HCT116 (cell line): ENCODE results near the gene DMD. TPM values are rescaled to one million over a fixed set of nuclear protein-coding genes. Genes with fewer than 3 reads are reported as not detected.

ENCODE experiments used
- ATAC-seq: fragments of 200-7000 bp; cut with Tn5 transposase; 2 replicates; pipeline ENCODE4 v1.9.1; 2020; ENCODE audit warnings: mild to moderate bottlenecking, moderate library complexity
- BruUV-seq: library from RNA; stranded (reverse); fragments of 400-500 nt; replicated peaks from 2 replicates; lab custom pipeline; 2021; lab: Mats Ljungman, UMichigan
- CTCF ChIA-PET: fragments of 300-600 bp; sonication (Branson Sonifier 250); formaldehyde crosslinking; loops from one replicate; lab custom pipeline; 2021; ENCODE audit warnings: antibody characterized with exemption; lab: Charles Lee
- POLR2A ChIA-PET: fragments of 300-600, 350-600 bp; sonication (Branson Sonifier 250); formaldehyde crosslinking; loops from one replicate; lab custom pipeline; 2021; ENCODE audit warnings: antibody characterized with exemption; lab: Charles Lee
- RAD21 ChIA-PET, 2 experiments: fragments of 300-600 bp; sonication (Branson Sonifier 250); formaldehyde crosslinking; loops; one replicate each; lab custom pipeline; 2023; ENCODE audit warnings: low total read pairs in 2 of 2; ENCODE audit not compliant: uncharacterized antibody in 2 of 2, unreplicated experiment in 2 of 2, low non-redundant PET in 1 of 2; lab: Charles Lee
- DNase-seq: peaks from one replicate; pipeline ENCODE4 v3.0.0-alpha.2; 2010; ENCODE audit warnings: low read depth, low spot score
- H2AFZ ChIP-seq: fragments of 200-600 bp; shearing (Covaris generic), sonication (generic); 2 replicates; pipeline ENCODE4 v1.6.1; 2017; ENCODE audit warnings: low read depth, mixed run types, mixed read lengths, antibody characterized with exemption, low read length; ENCODE audit not compliant: poor library complexity, severe bottlenecking
- H3K27ac ChIP-seq: 2 replicates; pipeline ENCODE4 v1.5.1; 2012; ENCODE audit warnings: low read depth, low read length
- H3K27me3 ChIP-seq: fragments of 200-600 bp; sonication (generic); 2 replicates; pipeline ENCODE4 v1.6.1; 2016; ENCODE audit warnings: mixed run types, low read length, mixed read lengths; ENCODE audit not compliant: insufficient read depth
- H3K36me3 ChIP-seq, 2 experiments: fragments of 200-500 bp in 1 of 2; fragments of 200-600 bp in 1 of 2; sonication (Bioruptor generic) in 1 of 2; sonication (generic) in 1 of 2; 2 replicates each; pipeline versions ENCODE4 v1.5.1 to v1.6.1; 2014 to 2016; ENCODE audit warnings: low read length in 2 of 2, inconsistent platforms in 1 of 2, mixed read lengths in 1 of 2, mixed run types in 1 of 2; ENCODE audit not compliant: insufficient read depth in 2 of 2, control insufficient read depth in 1 of 2
- H3K4me1 ChIP-seq, 2 experiments: fragments of 200-600 bp in 1 of 2; sonication (generic) in 1 of 2; 2 replicates each; pipeline versions ENCODE4 v1.5.1 to v1.6.1; 2012 to 2017; ENCODE audit warnings: low read length in 2 of 2, inconsistent platforms in 1 of 2, mild to moderate bottlenecking in 1 of 2, mixed read lengths in 1 of 2, mixed run types in 1 of 2, moderate library complexity in 1 of 2; ENCODE audit not compliant: insufficient read depth in 2 of 2, control insufficient read depth in 1 of 2
- H3K4me2 ChIP-seq: fragments of 200-600 bp; sonication (generic); 2 replicates; pipeline ENCODE4 v1.6.1; 2017; ENCODE audit warnings: mixed run types, low read length, mixed read lengths
- H3K4me3 ChIP-seq, 2 experiments: fragments of 200-600 bp in 1 of 2; sonication (generic) in 1 of 2; replicated peaks in 1 of 2; 2 replicates each; pipeline ENCODE4 v1.5.1; 2011 to 2016; ENCODE audit warnings: low read length in 2 of 2, control low read depth in 1 of 2, low read depth in 1 of 2, mild to moderate bottlenecking in 1 of 2, mixed read lengths in 1 of 2, mixed run types in 1 of 2
- H3K79me2 ChIP-seq: fragments of 200-600 bp; sonication (generic); 2 replicates; pipeline ENCODE4 v1.6.1; 2017; ENCODE audit warnings: mild to moderate bottlenecking, mixed run types, low read length, moderate library complexity, mixed read lengths; ENCODE audit not compliant: insufficient read depth
- H3K9ac ChIP-seq: fragments of 200-600 bp; sonication (generic); 2 replicates; pipeline ENCODE4 v1.6.1; 2016; ENCODE audit warnings: low read length, mixed read lengths
- H3K9me2 ChIP-seq: fragments of 200-600 bp; sonication (generic), shearing (Covaris generic); 2 replicates; pipeline ENCODE4 v1.6.1; 2017; ENCODE audit warnings: mixed run types, mild to moderate bottlenecking, moderate library complexity; ENCODE audit not compliant: insufficient read depth
- H3K9me3 ChIP-seq, 2 experiments: fragments of 200-500 bp in 1 of 2; fragments of 200-600 bp in 1 of 2; sonication (Bioruptor generic) in 1 of 2; sonication (generic) in 1 of 2; 2 replicates each; pipeline ENCODE4 v1.6.1; 2014 to 2017; ENCODE audit warnings: low read length in 2 of 2, mixed read lengths in 2 of 2, inconsistent platforms in 1 of 2, low read depth in 1 of 2, mild to moderate bottlenecking in 1 of 2, mixed run types in 1 of 2, moderate library complexity in 1 of 2; ENCODE audit not compliant: control insufficient read depth in 1 of 2, insufficient read depth in 1 of 2
- H4K20me1 ChIP-seq: fragments of 200-600 bp; sonication (generic), shearing (Covaris generic); 2 replicates; pipeline ENCODE4 v1.6.1; 2017; ENCODE audit warnings: mixed run types, mild to moderate bottlenecking, moderate library complexity; ENCODE audit not compliant: insufficient read depth
- ATF3 ChIP-seq: IDR thresholded peaks from 2 replicates; pipeline ENCODE4 v1.6.1; 2012
- CBX3 ChIP-seq: IDR thresholded peaks from 2 replicates; pipeline ENCODE4 v1.6.1; 2012; ENCODE audit warnings: low read depth
- CEBPB ChIP-seq: IDR thresholded peaks from 2 replicates; pipeline ENCODE4 v1.6.1; 2012; ENCODE audit warnings: low read depth
- EGR1 ChIP-seq: IDR thresholded peaks from 2 replicates; pipeline ENCODE4 v1.6.1; 2012; ENCODE audit warnings: low read depth
- EZH2phosphoT487 ChIP-seq: fragments of 200-600 bp; IDR thresholded peaks from 2 replicates; pipeline ENCODE4 v1.6.1; 2018; ENCODE audit warnings: antibody characterized with exemption, borderline replicate concordance
- FOSL1 ChIP-seq: IDR thresholded peaks from 2 replicates; pipeline ENCODE4 v1.6.1; 2012; ENCODE audit warnings: low read depth
- JUND ChIP-seq: IDR thresholded peaks from 2 replicates; pipeline ENCODE4 v1.6.1; 2012
- POLR2A ChIP-seq: IDR thresholded peaks from 2 replicates; pipeline ENCODE4 v1.7.0; 2011; ENCODE audit warnings: borderline replicate concordance; ENCODE audit not compliant: insufficient read depth, insufficient read length; ENCODE audit errors: extremely low read depth
- POLR2AphosphoS5 ChIP-seq: IDR thresholded peaks from 2 replicates; pipeline ENCODE4 v1.6.1; 2011; ENCODE audit warnings: mild to moderate bottlenecking, low read depth, low read length, moderate library complexity
- REST ChIP-seq: IDR thresholded peaks from 2 replicates; pipeline ENCODE4 v1.6.1; 2012; ENCODE audit warnings: low read depth
- SIN3A ChIP-seq: IDR thresholded peaks from 2 replicates; pipeline ENCODE4 v1.6.1; 2012; ENCODE audit warnings: low read depth
- SP1 ChIP-seq: IDR thresholded peaks from 2 replicates; pipeline ENCODE4 v1.6.1; 2012; ENCODE audit warnings: low read depth
- SRF ChIP-seq: IDR thresholded peaks from 2 replicates; pipeline ENCODE4 v1.6.1; 2012; ENCODE audit warnings: low read depth
- TCF7L2 ChIP-seq: IDR thresholded peaks from 2 replicates; pipeline ENCODE4 v1.7.0; 2011; ENCODE audit warnings: borderline replicate concordance, inconsistent platforms; ENCODE audit not compliant: insufficient read depth, insufficient read length; ENCODE audit errors: extremely low read depth
- YY1 ChIP-seq: IDR thresholded peaks from 2 replicates; pipeline ENCODE4 v1.6.1; 2011; ENCODE audit warnings: low read length, low read depth, moderate library complexity, mild to moderate bottlenecking; ENCODE audit not compliant: insufficient replicate concordance; ENCODE audit errors: extremely low read depth
- ZFX ChIP-seq: fragments of 450-650 bp; IDR thresholded peaks from 2 replicates; pipeline ENCODE4 v1.6.1; 2017
- ZNF274 ChIP-seq: fragments of 200-500 bp; sonication (Bioruptor generic); IDR thresholded peaks from 2 replicates; pipeline ENCODE4 v1.6.1; 2014; ENCODE audit warnings: mild to moderate bottlenecking, low read depth, low read length, inconsistent platforms
- intact Hi-C: fragments of 100-400 bp; cut with micrococcal nuclease; formaldehyde crosslinking; loops from 2 replicates; pipeline ENCODE4 v1.10.0; 2022
- total RNA-seq: library from RNA; stranded (reverse); gene quantifications from one replicate; pipeline ENCODE4 v1.2.1, GENCODE V29; 2021; ENCODE audit not compliant: unreplicated experiment

DMD gene
- total RNA-seq, 1 experiment from 2014 or later, result 0.05 TPM

GRCh38 chrX:31713120-31713519, 1498.2 kb downstream of the DMD start:
- Histone ChIP-seq H3K79me2 (no peaks in the 10 kb centered on the region), H3K9me2 (no peaks in the 10 kb centered on the region), H3K9ac (no peak overlapping the region), H3K4me3 (no peak overlapping the region), H3K4me1 (no peaks in the 10 kb centered on the region), H2AFZ (no peak overlapping the region), H3K27me3 (no peaks in the 10 kb centered on the region), H4K20me1 (no peaks in the 10 kb centered on the region), H3K36me3 (no peaks in the 10 kb centered on the region), H3K9me3 (no peaks in the 10 kb centered on the region), H3K27ac (no peak overlapping the region), H3K4me2 (no peak overlapping the region)
- intact Hi-C loops, result no loop called here
- BruUV-seq, result no TSS peak
- no peak for TF ChIP-seq POLR2AphosphoS5
- TF ChIP-seq POLR2A, result no peak
- TF ChIP-seq SIN3A, result no peak
- no peak for TF ChIP-seq CBX3
- TF ChIP-seq SRF, result no peak
- no peak for TF ChIP-seq CEBPB
- no peak for TF ChIP-seq TCF7L2
- ChIA-PET CTCF (no interaction called here), RAD21 (no interaction called here), POLR2A (no interaction called here)
- ATAC-seq (no peak), DNase-seq (no peak)

- Histone ChIP-seq H3K9me3 (no peaks in the 10 kb centered on the region), H2AFZ (no peak overlapping the region), H3K4me1 (no peaks in the 10 kb centered on the region), H3K9ac (no peak overlapping the region), H3K9me2 (no peaks in the 10 kb centered on the region), H3K27me3 (no peaks in the 10 kb centered on the region), H3K4me3 (no peak overlapping the region), H3K4me2 (no peak overlapping the region), H3K36me3 (no peaks in the 10 kb centered on the region), H3K79me2 (no peaks in the 10 kb centered on the region), H4K20me1 (no peaks in the 10 kb centered on the region), H3K27ac (no peak overlapping the region)
- ATAC-seq (no peak), DNase-seq (no peak)
- ChIA-PET RAD21 (no interaction called here), CTCF (no interaction called here), POLR2A (no interaction called here)
- TF ChIP-seq CEBPB (no peak), SP1 (no peak), ZNF274 (no peak), EGR1 (no peak), YY1 (no peak), TCF7L2 (no peak), EZH2phosphoT487 (no peak), CBX3 (no peak), REST (no peak), FOSL1 (no peak), ZFX (no peak), ATF3 (no peak), POLR2AphosphoS5 (no peak), SIN3A (no peak), POLR2A (no peak), JUND (no peak)
- intact Hi-C loops, result no loop called here
- BruUV-seq, result no TSS peak
Measured at GRCh38 chrX:31711166-31711565, 1500.2 kb downstream of the DMD start.
